ENCODE measurements around the gene EFR3B.

Gene EFR3B

GRCh38 chr2:25127646-25128045, 85.8 kb downstream of the EFR3B start:
- Histone ChIP-seq H3K9me3 (ENCODE audit: control insufficient read depth, insufficient read depth, low read depth, low read length) (no peaks in the 10 kb centered on the region), H3K27ac (ENCODE audit: extremely low read depth, low read depth, low read length) (no peak overlapping the region), H3K4me1 (ENCODE audit: control insufficient read depth, insufficient read depth, low read length) (no peaks in the 10 kb centered on the region), H3K4me3 (ENCODE audit: low read depth, low read length) (no peak overlapping the region), H3K36me3 (ENCODE audit: control insufficient read depth in 2 of 2, insufficient read depth in 1 of 2, low read length in 2 of 2) (peaks cover 0 to 5% of the 10 kb centered on the region in 2 experiments; a peak in 1 of 3 replicates)
- TF ChIP-seq TRIM28 (IDR thresholded peaks at IDR 0.05; ENCODE audit: borderline replicate concordance, low read length) (no peak), ZNF248 (tag by site-specific recombination; IDR thresholded peaks at IDR 0.05) (no peak), ZNF544 (tag by site-specific recombination; IDR thresholded peaks at IDR 0.05) (no peak), ZNF791 (tag by site-specific recombination; IDR thresholded peaks at IDR 0.05) (no peak), KLF7 (tag by site-specific recombination; IDR thresholded peaks at IDR 0.05; ENCODE audit: borderline replicate concordance) (no peak), ZNF140 (tag by site-specific recombination; IDR thresholded peaks at IDR 0.05) (no peak), GLI4 (tag by site-specific recombination; IDR thresholded peaks at IDR 0.05) (no peak), ZNF211 (tag by site-specific recombination; IDR thresholded peaks at IDR 0.05; ENCODE audit: low read depth) (no peak), ZNF112 (tag by site-specific recombination; IDR thresholded peaks at IDR 0.05) (no peak), ZNF670 (tag by site-specific recombination; IDR thresholded peaks at IDR 0.05; ENCODE audit: low read depth) (no peak), ZBTB48 (tag by site-specific recombination; IDR thresholded peaks at IDR 0.05) (no peak), OSR2 (tag by site-specific recombination; IDR thresholded peaks at IDR 0.05) (no peak), ZNF585B (tag by site-specific recombination; IDR thresholded peaks at IDR 0.05) (no peak), ZSCAN23 (tag by site-specific recombination; IDR thresholded peaks at IDR 0.05) (no peak), ZNF18 (tag by site-specific recombination; IDR thresholded peaks at IDR 0.05) (no peak)
- TF ChIP-seq, protein P1, sequence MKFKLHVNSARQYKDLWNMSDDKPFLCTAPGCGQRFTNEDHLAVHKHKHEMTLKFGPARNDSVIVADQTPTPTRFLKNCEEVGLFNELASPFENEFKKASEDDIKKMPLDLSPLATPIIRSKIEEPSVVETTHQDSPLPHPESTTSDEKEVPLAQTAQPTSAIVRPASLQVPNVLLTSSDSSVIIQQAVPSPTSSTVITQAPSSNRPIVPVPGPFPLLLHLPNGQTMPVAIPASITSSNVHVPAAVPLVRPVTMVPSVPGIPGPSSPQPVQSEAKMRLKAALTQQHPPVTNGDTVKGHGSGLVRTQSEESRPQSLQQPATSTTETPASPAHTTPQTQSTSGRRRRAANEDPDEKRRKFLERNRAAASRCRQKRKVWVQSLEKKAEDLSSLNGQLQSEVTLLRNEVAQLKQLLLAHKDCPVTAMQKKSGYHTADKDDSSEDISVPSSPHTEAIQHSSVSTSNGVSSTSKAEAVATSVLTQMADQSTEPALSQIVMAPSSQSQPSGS (tag by site-specific recombination; IDR thresholded peaks at IDR 0.05; ENCODE audit: low read depth), result no peak
- TF ChIP-seq, protein P2, sequence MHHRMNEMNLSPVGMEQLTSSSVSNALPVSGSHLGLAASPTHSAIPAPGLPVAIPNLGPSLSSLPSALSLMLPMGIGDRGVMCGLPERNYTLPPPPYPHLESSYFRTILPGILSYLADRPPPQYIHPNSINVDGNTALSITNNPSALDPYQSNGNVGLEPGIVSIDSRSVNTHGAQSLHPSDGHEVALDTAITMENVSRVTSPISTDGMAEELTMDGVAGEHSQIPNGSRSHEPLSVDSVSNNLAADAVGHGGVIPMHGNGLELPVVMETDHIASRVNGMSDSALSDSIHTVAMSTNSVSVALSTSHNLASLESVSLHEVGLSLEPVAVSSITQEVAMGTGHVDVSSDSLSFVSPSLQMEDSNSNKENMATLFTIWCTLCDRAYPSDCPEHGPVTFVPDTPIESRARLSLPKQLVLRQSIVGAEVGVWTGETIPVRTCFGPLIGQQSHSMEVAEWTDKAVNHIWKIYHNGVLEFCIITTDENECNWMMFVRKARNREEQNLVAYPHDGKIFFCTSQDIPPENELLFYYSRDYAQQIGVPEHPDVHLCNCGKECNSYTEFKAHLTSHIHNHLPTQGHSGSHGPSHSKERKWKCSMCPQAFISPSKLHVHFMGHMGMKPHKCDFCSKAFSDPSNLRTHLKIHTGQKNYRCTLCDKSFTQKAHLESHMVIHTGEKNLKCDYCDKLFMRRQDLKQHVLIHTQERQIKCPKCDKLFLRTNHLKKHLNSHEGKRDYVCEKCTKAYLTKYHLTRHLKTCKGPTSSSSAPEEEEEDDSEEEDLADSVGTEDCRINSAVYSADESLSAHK (tag by site-specific recombination; IDR thresholded peaks at IDR 0.05), result no peak
- CTCF ChIA-PET, result interaction anchor here (0.8 to 5.7 kb wide), 6 partner anchors 9 to 718 kb away, joined by 3 to 114 read pairs (median 6); no protein-coding TSS in a partner anchor
- POLR2A ChIA-PET, result no interaction called here

GRCh38 chr2:25129901-25130520, 88.1 kb downstream of the EFR3B start:
- POLR2A ChIA-PET, result interaction anchor here (0.6 to 1.3 kb wide), 3 partner anchors 88 to 157 kb away, joined by 3 to 10 read pairs (median 6); partner anchors contain the start of gene EFR3B
- H3K9me3 ChIP-seq (ENCODE audit: control insufficient read depth, insufficient read depth, low read depth, low read length), result no peaks in the 10 kb centered on the region
- TF ChIP-seq KLF8 (tag by site-specific recombination; IDR thresholded peaks at IDR 0.05), result no peak
- TF ChIP-seq ZNF416 (tag by site-specific recombination; IDR thresholded peaks at IDR 0.05), result no peak
- TF ChIP-seq ZBTB11 (tag by site-specific recombination; conservative IDR thresholded peaks at IDR 0.05; ENCODE audit: low read depth), result no peak

More at GRCh38 chr2:25129901-25130520, 88.1 kb downstream of the EFR3B start:
- H3K27ac ChIP-seq (ENCODE audit: extremely low read depth, low read depth, low read length), result no peak overlapping the region
- no peak overlapping the region for H3K4me3 ChIP-seq (ENCODE audit: low read depth, low read length)
- CTCF ChIA-PET, result interaction anchor here (0.6 to 5.7 kb wide), 17 partner anchors 8 to 720 kb away, joined by 3 to 114 read pairs (median 4); no protein-coding TSS in a partner anchor
- peaks cover 0 to 13% of the 10 kb centered on the region in 2 experiments; a peak in 1 of 3 replicates for H3K36me3 ChIP-seq (ENCODE audit: control insufficient read depth in 2 of 2, insufficient read depth in 1 of 2, low read length in 2 of 2)
- no peaks in the 10 kb centered on the region for H3K4me1 ChIP-seq (ENCODE audit: control insufficient read depth, insufficient read depth, low read length)
